ENCODE measurements around the gene MX1.

MX1 gene

DNA sequence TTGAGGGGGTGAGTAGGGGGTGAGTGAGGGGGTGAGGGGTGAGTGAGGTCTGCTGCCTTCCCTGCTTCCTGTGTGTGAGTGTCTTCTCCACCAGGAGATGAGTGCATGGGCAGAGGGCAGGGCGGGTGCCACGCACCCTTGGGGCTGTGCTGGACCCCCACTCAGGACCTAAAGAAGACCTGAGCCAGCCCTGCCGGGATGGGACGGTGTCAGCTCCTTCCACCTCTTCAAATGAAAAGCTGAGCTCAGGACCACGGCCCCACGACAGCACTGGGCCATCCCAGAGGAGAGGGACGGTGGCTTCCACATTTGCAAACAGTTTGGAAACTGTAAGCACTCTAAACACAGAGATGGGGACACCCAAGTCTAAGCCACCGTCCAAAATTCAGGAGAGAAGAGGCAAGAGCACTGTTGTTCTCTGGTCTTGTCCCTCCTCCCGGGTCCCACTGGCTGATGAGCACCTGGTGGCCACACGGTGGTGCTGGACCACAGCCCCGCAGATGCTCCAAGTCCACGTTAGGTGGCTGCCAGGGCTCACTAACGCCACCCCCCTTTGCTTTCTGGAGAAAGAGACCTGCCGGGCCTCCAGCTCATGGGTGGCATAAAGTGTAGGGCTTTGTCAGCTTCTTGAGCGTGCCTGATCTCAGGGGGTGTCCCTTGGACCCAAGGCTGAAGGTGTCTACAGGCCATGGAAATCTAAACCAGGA is 49.8 kb downstream of the MX1 start:
- no peak for DNase-seq
- TF ChIP-seq POLR2A (IDR thresholded peaks at IDR 0.05; ENCODE audit: low read length), result no peak
- TF ChIP-seq GATA1 (IDR thresholded peaks at IDR 0.05; ENCODE audit: low read depth, low read length), result no peak

DNA sequence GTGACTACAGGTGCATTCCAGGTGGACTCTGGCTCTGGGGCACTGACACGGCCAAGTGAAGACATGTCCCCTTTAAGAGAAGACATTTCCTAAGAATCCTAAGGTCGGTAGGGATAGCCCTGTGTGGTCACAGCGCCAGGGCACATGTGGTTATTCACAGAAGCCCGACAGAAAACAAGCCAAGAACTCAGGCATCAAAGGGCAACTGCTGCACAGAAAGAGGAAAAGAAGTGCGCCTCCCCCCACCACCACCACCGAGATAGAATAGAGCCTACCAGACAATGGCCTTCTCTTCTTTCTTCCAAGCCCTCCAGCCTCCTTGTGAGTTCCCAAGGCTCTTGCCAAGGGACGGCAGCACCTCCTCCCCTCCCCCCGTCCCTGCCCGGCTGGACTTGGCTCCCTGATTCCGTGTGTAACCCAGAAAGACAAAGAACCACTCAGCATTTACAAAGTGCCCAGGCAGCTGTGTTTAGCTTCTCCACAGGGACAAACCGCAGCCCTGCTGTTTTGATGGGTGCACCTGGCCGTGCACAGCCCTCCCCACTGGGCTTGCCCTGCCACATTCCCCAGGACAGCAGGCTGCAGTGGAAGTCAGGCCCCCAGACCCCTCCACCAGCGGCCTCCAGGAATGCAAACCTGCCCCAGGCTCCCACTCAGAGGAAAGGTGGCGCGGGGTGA is 51.7 kb downstream of the MX1 start:
- DNase-seq, result no peak
- TF ChIP-seq POLR2A (IDR thresholded peaks at IDR 0.05; ENCODE audit: low read length) (no peak), GATA1 (IDR thresholded peaks at IDR 0.05; ENCODE audit: low read depth, low read length) (no peak)

DNA sequence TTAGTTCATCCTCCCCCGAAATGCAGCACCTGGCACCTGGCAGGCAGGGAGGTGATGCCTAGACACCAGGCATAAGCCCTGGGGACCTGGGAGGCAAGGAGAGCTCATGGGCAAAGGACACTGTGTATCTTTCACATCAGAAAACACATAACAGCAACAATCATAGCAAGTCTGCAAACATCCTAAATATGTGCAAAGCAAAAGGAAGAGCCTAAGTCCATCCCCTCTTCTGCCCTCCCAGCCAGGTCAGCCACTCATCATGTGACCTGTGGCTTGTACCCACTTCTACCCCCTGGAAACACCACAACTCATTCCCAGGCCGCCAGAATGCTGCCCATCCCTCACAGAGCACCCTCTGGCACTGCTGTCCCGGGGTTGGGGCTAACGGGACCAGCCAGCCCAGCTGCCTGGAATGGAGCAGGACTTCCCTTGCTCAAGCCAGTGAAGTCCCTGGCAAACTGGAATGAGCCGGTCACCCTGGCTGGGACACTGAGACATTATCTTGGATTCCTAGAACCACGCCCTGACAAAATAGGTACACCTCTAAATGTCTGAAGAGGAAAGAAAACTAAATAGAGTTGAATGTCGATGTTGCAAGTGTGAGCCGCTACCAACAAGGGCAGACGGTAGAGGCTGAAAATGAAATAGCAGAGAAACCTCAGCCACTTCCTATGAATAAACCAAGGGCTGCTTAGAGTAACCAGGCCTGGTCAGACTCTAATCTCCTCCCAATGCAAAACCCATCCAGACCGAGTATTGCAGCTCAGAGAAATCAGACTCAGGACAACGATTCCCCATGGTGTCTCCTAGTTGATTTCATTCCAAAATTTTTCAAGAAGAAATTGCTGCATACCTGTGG is 52.5 kb downstream of the MX1 start:
- no peak for TF ChIP-seq POLR2A (IDR thresholded peaks at IDR 0.05; ENCODE audit: low read length)
- no peak for TF ChIP-seq GATA1 (IDR thresholded peaks at IDR 0.05; ENCODE audit: low read depth, low read length)
- DNase-seq, result no peak

GRCh38 chr21:41479686-41480085 is 53.6 kb downstream of the MX1 start:
- DNase-seq, result no peak
- TF ChIP-seq POLR2A (IDR thresholded peaks at IDR 0.05; ENCODE audit: low read length) (no peak), GATA1 (IDR thresholded peaks at IDR 0.05; ENCODE audit: low read depth, low read length) (no peak)

DNA sequence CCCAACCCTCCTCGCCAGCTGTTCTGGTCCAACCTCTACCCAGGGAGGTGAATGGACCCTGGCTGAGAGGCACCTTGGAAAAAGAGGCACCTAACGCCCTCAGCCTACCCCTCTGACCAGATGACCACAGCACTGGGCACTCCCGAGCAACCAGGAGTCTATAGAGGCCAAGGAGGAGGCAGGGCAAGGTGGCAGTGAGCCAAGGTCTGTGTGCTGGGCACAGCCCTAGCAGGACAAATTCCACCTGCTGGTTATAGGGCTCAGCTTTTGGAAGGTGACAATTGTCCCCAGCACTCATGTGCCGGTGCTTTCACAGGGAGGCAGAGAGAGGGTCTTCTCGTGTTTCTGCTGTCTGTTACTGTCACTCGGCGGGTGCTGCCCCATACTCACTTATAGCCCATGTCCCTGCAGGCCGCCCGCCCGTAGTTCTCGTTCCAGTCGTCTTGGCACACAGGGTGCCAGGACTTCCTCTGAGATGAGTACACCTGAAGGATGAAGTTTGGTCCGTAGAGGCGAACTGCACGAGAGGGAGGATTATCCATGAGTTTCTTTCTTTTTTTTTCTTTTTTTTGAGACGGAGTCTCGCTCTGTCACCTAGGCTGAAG is 54.1 kb downstream of the MX1 start:
- TF ChIP-seq POLR2A (IDR thresholded peaks at IDR 0.05; ENCODE audit: low read length) (no peak), GATA1 (IDR thresholded peaks at IDR 0.05; ENCODE audit: low read depth, low read length) (no peak)
- DNase-seq, result no peak

GRCh38 chr21:41481191-41481590 is 55.2 kb downstream of the MX1 start:
- TF ChIP-seq GATA1 (IDR thresholded peaks at IDR 0.05; ENCODE audit: low read depth, low read length), result no peak
- no peak for TF ChIP-seq POLR2A (IDR thresholded peaks at IDR 0.05; ENCODE audit: low read length)
- no peak for DNase-seq

GRCh38 chr21:41482301-41482700 is 56.3 kb downstream of the MX1 start:
- TF ChIP-seq POLR2A (IDR thresholded peaks at IDR 0.05; ENCODE audit: low read length), result no peak
- TF ChIP-seq GATA1 (IDR thresholded peaks at IDR 0.05; ENCODE audit: low read depth, low read length), result no peak
- DNase-seq, result no peak

- TF ChIP-seq GATA1 (IDR thresholded peaks at IDR 0.05; ENCODE audit: low read depth, low read length), result no peak
- no peak for TF ChIP-seq POLR2A (IDR thresholded peaks at IDR 0.05; ENCODE audit: low read length)
- no peak for DNase-seq
These were observed 56.9 kb downstream of the MX1 start for GRCh38 chr21:41482980-41483379.

DNA sequence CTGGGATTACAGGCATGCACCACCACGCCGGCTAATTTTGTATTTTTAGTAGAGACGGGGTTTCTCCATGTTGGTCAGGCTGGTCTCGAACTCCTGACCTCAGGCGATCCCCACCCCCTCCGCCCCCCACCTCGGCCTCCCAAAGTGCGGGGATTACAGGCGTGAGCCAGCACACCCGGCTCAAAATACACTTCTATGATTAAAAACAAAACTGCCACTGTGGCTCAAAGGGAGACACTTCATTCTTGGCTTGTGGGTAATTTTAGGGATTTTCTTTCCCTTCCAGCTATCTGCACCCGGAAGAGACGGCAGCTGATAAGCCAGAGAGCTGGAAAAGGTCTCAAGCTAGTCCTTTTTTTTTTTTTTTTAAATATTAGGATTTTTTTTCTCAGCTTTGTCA is 57.4 kb downstream of the MX1 start:
- DNase-seq, result no peak
- TF ChIP-seq POLR2A (IDR thresholded peaks at IDR 0.05; ENCODE audit: low read length), result no peak
- no peak for TF ChIP-seq GATA1 (IDR thresholded peaks at IDR 0.05; ENCODE audit: low read depth, low read length)

DNA sequence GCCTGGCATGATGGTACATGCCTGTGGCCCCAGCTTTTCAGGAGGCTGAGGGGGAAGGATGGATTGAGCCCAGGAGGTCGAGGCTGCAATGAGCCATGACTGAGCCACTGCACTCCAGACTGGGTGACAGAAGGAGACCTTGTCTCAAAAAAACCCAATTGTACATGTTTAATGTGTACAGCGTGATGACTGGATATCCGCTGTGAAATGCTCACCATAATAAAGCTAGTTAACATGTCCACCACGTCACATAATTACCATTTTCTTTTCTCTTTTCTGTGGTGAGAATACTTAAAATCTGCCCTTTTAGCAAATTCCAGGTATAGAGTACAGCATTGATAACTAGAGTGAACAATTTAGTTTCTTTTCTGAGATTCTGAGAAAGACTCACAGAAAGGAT is 57.9 kb downstream of the MX1 start:
- no peak for DNase-seq

DNA sequence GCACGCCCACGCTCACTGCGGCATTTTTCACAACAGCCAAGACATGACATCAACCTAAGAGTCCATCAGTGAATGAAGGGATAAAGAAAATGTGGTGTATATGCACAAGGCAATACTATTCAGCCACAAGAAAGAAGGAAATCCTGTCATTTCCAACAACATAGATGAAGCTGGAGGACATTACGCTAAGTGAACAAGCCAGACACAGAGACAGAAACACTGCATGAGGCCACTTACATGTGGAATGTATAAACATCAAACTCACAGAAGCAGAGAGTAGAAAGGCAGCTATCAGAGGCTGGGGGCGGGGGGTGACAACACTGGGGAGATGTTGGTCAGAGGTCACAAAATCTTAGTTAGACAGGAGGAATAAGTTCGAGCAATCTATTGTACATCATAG is 61.0 kb downstream of the MX1 start:
- TF ChIP-seq GATA1 (IDR thresholded peaks at IDR 0.05; ENCODE audit: low read depth, low read length) (no peak), POLR2A (IDR thresholded peaks at IDR 0.05; ENCODE audit: low read length) (no peak)
- DNase-seq, result no peak

More for the DNA sequence above, 57.9 kb downstream of the MX1 start:
- TF ChIP-seq POLR2A (IDR thresholded peaks at IDR 0.05; ENCODE audit: low read length) (no peak), GATA1 (IDR thresholded peaks at IDR 0.05; ENCODE audit: low read depth, low read length) (no peak)

- TF ChIP-seq POLR2A (IDR thresholded peaks at IDR 0.05; ENCODE audit: low read length) (no peak), GATA1 (IDR thresholded peaks at IDR 0.05; ENCODE audit: low read depth, low read length) (no peak)
- DNase-seq, result no peak
These were observed 62.0 kb downstream of the MX1 start for GRCh38 chr21:41488080-41488479.

DNA sequence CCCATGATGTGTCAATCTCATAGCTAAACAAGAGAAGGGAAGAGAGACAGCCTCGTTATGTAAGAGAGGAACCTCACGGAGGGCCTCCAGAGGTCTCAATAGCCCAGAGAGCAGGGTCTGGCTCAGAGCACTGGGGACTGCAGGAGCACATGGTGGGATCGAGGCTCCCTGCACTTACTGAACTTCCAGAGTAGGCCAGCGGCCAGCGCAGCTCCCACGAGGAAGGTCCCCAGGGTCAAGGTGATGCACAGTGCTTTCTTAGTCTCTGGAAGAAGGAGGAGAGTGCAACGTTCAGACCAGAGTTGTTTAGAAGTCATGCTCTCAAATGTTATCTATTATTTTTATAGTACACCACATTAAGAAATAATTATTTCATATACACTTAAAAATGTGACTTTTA is 63.3 kb downstream of the MX1 start:
- TF ChIP-seq GATA1 (IDR thresholded peaks at IDR 0.05; ENCODE audit: low read depth, low read length), result no peak
- no peak for TF ChIP-seq POLR2A (IDR thresholded peaks at IDR 0.05; ENCODE audit: low read length)
- no peak for DNase-seq

DNA sequence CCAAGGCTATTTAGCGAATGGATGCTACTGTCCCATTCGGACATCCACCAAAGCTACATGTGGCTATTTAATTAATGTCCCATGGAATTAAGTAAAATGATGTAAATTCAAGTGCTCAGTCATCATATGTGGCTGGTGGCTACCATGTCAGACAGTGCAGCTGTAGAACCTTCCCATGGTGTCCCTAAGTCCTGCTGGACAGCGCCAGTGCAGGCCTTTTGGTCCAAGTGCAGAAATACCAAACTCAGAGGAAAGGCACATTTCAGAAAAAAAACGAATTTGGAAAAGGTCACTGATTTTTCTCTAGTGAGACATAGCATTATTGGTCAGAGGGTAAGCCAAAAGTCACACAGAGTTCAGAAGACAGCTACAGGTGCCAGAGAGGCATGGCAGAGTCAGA is 64.3 kb downstream of the MX1 start:
- no peak for DNase-seq
- TF ChIP-seq GATA1 (IDR thresholded peaks at IDR 0.05; ENCODE audit: low read depth, low read length) (no peak), POLR2A (IDR thresholded peaks at IDR 0.05; ENCODE audit: low read length) (no peak)

Measured in erythroblast (primary cell).